GM18517 (cell line): ENCODE results near the gene CDK14.

Experiments
- ATAC-seq: cut with Tn5 transposase; IDR thresholded peaks from one replicate; pipeline ENCODE4 v1.9.1; 2021; ENCODE audit warnings: mild to moderate bottlenecking, moderate library complexity; ENCODE audit not compliant: unreplicated experiment

Gene CDK14

GRCh38 chr7:90596671-90597562, 796 bp downstream of the CDK14 start:
- ATAC-seq = peak; percentile 27

- no peak for ATAC-seq
Observed at GRCh38 chr7:90597563-90598253, 1.6 kb downstream of the CDK14 start.

GRCh38 chr7:90599038-90599437, 2.9 kb downstream of the CDK14 start:
- no peak for ATAC-seq

- ATAC-seq = no peak
Observed at GRCh38 chr7:90599892-90600555, 3.9 kb downstream of the CDK14 start.

- ATAC-seq = no peak
Observed at GRCh38 chr7:90602303-90602702, 6.2 kb downstream of the CDK14 start.

GRCh38 chr7:90603346-90603745, 7.2 kb downstream of the CDK14 start:
- no peak for ATAC-seq

GRCh38 chr7:90604383-90604782, 8.3 kb downstream of the CDK14 start:
- ATAC-seq = no peak

GRCh38 chr7:90605055-90605454, 8.9 kb downstream of the CDK14 start:
- ATAC-seq = no peak

GRCh38 chr7:90607196-90607595, 11.1 kb downstream of the CDK14 start:
- ATAC-seq = no peak

- ATAC-seq = no peak
Observed at GRCh38 chr7:90610105-90610504, 14.0 kb downstream of the CDK14 start.

- no peak for ATAC-seq
Observed at GRCh38 chr7:90611115-90611514, 15.0 kb downstream of the CDK14 start.

- peak; percentile 89 for ATAC-seq
Observed at GRCh38 chr7:90613088-90613498, 17.0 kb downstream of the CDK14 start.

GRCh38 chr7:90617442-90617841, 21.3 kb downstream of the CDK14 start:
- no peak for ATAC-seq

- ATAC-seq = no peak
Observed at GRCh38 chr7:90618876-90619275, 22.8 kb downstream of the CDK14 start.

- ATAC-seq = peak; percentile 71
Observed at GRCh38 chr7:90621125-90621746, 25.1 kb downstream of the CDK14 start.

- ATAC-seq = no peak
Observed at GRCh38 chr7:90621747-90622140, 25.6 kb downstream of the CDK14 start.

GRCh38 chr7:90622670-90623069, 26.5 kb downstream of the CDK14 start:
- no peak for ATAC-seq

GRCh38 chr7:90624225-90624911, 28.2 kb downstream of the CDK14 start:
- ATAC-seq = no peak

- no peak for ATAC-seq
Observed at GRCh38 chr7:90625051-90625450, 28.9 kb downstream of the CDK14 start.

- ATAC-seq = no peak
Observed at GRCh38 chr7:90625562-90625961, 29.4 kb downstream of the CDK14 start.

- no peak for ATAC-seq
Observed at GRCh38 chr7:90626013-90626412, 29.9 kb downstream of the CDK14 start.
